K562 treated with DMSO at 1 percent for 12 hours (cell line): ENCODE results near the gene PRR11. TPM values are rescaled to one million over a fixed set of nuclear protein-coding genes. Genes with fewer than 3 reads are reported as not detected.

Experiments
- total RNA-seq: library from RNA; unstranded; fragments of 300-600 nt; gene quantifications from 2 replicates; pipeline ENCODE4 v1.2.3, GENCODE V29; 2022; ENCODE audit not compliant: insufficient read depth

Gene PRR11
- 21.1 and 56.8 TPM in 2 replicates for total RNA-seq

DNA sequence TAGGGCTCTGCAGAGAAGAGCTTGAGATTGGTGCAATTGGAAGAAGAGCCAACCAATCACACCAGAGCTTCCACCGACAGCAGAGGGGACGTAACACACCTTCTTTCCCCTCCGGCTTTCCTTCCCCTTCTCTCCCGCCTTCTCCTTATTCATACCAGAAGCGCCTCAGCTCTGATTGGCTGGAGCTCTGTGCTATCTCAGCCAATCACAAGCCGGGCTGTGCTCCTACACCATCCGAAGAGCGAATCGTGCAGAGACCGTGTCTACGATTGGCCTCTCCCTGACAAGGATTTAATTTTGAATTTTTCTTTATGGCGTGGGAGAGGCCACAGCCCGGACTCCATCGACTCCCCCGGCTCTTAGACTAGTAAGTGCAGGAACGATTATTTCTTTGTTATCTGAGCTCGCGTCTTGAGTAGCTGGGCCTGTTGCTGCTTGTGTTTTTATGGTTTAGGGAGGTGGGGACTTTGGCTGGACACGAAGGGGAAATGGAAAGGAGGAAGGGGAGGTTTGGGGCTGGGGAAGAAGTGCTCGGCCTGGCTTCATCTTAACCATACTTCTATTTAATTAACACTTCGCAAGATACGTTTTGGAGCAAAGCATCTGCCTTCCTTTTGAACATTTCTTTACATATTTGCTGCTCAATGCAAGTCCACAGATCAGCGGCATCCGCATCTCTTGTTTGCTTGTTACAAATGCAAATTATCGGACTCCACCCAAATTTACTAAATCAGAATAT, at the start of gene PRR11:
Gene PRR11, plus strand, starts transcription at position 308 of the 739 bp plus-strand sequence. CDS start 14,007 bp downstream, outside the sequence.

DNA sequence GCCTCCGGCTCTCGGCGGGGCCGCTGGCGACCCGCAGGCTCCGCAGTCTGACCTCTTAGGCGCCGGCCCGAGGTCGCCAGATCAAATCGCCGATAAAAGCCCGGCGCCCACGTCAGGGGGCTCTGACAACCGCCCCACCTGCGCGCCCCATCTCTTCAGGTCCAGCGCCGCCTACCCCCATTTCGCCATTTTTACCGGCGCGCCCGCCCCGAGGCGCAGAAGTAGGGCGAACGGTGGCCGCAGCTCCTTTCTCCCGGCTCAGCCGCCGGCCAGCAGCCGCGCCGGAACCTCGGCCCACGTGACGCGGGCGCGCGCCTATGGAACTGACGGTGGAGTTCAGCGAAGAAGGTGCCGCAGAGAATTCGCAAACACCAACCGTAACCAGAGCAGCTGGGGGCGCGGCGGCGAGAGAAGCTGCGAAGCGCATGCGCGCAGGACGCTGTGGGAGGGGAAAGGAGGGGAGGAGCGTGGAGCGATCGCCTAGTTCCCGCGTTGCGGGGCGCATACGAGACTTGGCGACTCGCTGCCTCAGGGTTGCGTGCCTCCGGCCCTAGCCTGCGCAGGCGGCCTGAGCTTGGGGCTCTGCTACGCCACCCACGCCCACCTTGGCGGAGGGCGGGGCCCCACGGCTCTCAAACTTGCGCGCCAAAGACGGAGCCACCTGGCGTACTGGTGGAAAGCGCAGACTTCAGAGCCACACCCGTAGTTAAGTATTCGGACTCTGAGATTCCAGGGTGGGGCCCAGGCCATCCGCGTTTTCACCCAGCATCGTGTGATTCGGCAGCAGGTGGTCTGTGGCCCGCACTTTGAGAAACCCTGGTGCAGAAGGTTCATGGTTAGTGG, 48.9 kb upstream of the PRR11 start, which contains the start of gene TRIM37:
Gene TRIM37, minus strand, starts transcription at position 418 of the 843 bp plus-strand sequence. CDS start 419 bp downstream, outside the sequence.

GRCh38 chr17:59154721-59155438, 666 bp upstream of the PRR11 start, which contains the start of gene SKA2:
Gene SKA2 (minus strand): TSS chr17:59155186. CDS start chr17:59155163, 23 bp downstream.

DNA sequence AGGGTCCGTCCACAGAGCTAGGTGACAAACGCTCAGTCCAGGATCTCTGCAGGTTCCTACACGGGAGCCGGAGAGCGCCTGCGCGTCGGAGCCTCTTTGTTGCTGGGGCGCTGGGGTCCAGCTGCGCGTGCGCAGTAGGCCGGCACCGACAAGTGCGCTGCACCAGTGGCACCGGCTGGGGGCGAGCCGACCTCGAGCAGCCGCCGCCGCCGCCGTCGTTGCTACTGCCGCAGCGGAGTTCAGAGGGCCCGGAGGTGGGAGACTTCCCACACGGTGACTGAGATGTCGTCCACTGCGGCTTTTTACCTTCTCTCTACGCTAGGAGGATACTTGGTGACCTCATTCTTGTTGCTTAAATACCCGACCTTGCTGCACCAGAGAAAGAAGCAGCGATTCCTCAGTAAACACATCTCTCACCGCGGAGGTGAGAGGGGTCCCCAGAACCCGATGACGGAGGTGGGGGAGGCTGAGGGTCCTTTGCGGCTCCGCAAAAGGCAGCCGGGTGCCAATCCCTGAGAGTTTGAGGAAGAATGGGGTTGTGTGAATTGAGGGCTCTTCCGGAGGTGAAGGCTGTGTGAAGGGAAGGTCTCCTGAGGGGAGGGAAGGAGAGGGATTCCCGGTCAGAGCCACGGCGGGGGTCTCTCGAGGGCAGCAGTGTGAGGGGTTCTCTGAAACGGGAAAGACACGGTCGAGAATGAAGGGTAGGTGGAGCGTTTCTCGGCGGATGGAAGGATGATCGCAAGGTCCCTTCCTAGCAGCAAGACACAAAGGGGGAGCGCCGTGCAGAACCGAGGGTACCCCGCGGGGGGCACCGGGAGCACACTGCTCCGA, 65.0 kb downstream of the PRR11 start, which contains the start of gene GDPD1:
Gene GDPD1, plus strand, starts transcription at position 184 of the 831 bp plus-strand sequence. Its CDS starts 99 bp downstream, at position 283.

Other genes starting within 250 kb of the PRR11 start
- gene TRIM37, start 48.9 kb upstream of the PRR11 start, total RNA-seq, result 6.4 and 22.8 TPM in 2 replicates
- 48.5 and 76.0 TPM in 2 replicates for gene SKA2, start 560 bp upstream of the PRR11 start, total RNA-seq
- 11.7 and 21.6 TPM in 2 replicates for gene SMG8, start 54.3 kb downstream of the PRR11 start, total RNA-seq
- gene GDPD1, start 64.8 kb downstream of the PRR11 start, total RNA-seq, result 3.6 and 8.0 TPM in 2 replicates
- gene YPEL2, start 175.9 kb downstream of the PRR11 start, total RNA-seq, result 0.93 TPM in 1 of 2 replicates, not detected in the other